ENCODE measurements around the gene SUPT5H.

DNA sequence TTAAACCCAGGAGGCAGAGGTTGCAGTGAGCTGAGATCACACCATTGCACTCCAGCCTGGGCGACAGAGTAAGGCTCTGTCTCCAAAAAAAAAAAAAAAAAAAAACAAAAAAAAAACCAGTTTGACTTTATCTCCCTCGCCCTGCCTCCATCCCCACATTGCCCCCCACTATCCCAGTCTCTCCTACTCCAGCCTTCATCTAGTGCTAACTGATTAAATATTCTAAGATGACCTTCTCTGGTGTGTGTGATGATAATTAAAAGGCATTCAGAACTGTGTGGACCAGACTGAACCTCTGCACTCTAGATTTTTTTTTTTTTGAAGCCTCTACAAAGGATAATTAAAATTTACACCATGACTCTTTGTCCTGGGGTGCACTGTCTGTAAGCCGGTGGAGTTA, 47.4 kb downstream of the SUPT5H start:
- TF ChIP-seq, protein P1, sequence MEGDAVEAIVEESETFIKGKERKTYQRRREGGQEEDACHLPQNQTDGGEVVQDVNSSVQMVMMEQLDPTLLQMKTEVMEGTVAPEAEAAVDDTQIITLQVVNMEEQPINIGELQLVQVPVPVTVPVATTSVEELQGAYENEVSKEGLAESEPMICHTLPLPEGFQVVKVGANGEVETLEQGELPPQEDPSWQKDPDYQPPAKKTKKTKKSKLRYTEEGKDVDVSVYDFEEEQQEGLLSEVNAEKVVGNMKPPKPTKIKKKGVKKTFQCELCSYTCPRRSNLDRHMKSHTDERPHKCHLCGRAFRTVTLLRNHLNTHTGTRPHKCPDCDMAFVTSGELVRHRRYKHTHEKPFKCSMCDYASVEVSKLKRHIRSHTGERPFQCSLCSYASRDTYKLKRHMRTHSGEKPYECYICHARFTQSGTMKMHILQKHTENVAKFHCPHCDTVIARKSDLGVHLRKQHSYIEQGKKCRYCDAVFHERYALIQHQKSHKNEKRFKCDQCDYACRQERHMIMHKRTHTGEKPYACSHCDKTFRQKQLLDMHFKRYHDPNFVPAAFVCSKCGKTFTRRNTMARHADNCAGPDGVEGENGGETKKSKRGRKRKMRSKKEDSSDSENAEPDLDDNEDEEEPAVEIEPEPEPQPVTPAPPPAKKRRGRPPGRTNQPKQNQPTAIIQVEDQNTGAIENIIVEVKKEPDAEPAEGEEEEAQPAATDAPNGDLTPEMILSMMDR (IDR thresholded peaks at IDR 0.05; ENCODE audit: low read depth, low read length), result no peak
- TF ChIP-seq EZH2phosphoT487 (IDR thresholded peaks at IDR 0.05; ENCODE audit: low read depth), result no peak
